NCI-H187 (cell line): ENCODE measurements around the gene SPAG9.
"Not testable (repeated sequence)": the region's sequence is repeated elsewhere in the genome, so short reads cannot be mapped to it uniquely, and the experiment has no call there.

ENCODE experiments used
- DNase-seq, 2 experiments: peaks; one replicate each; lab custom pipeline; 2025; lab: John Stamatoyannopoulos, UW

SPAG9 gene

DNA sequence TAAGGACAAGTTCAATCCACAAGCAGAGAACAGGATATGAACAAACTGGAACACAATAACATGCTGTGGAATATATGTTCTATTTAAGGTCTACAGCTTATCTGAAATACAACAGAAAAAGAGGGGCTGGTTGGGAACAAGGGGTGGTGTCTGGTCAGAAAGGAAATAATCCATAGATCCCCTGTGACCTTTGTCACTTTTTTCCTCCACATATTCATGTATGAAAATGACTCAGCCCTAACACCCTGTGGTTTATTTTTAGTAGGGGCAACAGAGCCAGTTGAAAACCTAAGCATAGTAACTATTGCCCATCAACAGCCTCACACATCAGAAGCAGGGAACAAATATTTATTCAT is 12.3 kb upstream of the SPAG9 start:
- no peak for DNase-seq

DNA sequence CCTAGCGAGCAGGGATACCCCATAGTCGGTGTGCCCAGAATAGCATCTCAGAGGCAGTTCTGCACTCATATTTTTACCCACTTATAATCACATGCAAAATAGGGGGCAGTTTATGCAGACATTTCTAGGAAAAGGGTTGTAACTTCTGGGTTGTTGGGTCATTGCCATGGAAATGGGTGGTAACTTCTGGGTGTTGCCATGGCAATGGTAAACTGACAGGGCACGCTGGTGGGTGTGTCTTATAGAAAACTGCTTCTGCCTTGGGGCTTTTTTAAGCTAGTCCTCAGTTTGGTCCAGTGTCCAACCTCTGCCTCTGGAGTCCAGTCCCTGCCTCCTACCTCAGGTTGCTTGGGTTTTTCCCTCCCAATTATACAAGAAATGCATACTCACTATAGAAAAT is 7.4 kb upstream of the SPAG9 start:
- DNase-seq: no peak

DNA sequence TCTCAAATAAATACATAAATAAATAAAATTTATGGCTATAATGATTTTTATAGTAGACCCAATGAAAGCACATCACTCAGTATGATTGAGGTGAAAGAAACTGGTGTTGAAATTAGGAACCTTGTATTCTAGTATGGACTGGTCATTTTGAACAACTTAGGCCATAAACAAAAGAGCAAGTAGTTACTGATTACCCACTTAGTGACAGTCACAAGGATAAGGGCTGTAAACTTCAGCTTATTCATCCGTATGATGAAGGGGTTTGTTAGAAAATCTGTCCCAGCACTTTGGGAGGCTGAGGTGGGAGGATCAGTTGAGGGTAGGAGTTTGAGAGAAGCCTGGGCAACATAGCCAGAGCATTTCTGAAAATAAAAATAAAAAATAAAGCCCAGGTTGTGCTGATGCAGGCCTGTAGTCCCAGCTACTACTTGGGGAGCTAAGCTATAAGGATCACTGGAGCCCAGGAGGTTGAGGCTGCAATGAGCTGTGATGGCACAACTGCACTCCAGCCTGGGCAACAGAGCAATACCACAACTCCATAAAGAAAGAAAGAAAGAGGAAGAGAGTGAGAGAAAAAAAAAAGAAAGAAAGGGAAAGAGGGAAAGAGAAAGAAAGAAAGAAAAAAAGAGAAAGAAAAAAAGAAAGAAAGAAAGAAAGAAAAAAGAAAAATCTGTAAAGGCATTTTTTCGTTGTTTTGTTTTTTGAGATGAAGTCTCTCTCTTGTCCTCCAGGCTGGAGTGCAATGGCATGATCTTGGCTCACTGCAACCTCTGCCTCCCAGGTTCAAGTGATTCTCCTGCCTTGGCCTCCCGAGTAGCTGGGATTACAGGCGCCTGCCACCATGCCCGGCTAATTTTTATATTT is 4.2 kb upstream of the SPAG9 start:
- DNase-seq: no peak

DNA sequence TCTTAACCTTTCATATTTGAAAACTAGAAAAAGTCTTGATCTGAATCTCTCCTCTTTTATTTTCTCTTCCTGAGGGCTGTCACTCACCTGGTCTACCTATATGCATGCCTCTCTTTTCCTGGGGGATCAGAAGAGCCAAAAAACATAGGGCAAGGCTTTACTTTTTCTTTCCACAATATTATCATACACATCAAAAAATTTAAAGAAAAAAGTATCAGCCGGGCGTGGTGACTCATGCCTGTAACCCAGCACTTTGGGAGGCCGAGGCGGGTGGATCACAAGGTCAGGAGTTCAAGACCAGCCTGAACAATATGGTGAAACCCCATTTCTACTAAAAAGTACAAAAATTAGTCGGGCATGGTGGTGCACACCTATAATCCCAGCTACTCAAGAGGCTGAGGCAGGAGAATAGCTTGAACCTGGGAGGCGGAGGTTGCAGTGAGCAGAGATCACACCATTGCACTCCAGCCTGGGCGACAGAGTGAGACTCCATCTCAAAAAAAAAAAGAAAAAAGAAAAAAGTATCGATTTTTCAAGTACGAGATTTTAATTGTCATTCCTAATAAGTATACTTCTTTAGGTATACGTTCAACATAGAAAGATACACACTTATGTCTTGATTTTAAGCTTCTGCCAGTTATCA is 1.9 kb upstream of the SPAG9 start:
- DNase-seq: not testable (repeated sequence)

DNA sequence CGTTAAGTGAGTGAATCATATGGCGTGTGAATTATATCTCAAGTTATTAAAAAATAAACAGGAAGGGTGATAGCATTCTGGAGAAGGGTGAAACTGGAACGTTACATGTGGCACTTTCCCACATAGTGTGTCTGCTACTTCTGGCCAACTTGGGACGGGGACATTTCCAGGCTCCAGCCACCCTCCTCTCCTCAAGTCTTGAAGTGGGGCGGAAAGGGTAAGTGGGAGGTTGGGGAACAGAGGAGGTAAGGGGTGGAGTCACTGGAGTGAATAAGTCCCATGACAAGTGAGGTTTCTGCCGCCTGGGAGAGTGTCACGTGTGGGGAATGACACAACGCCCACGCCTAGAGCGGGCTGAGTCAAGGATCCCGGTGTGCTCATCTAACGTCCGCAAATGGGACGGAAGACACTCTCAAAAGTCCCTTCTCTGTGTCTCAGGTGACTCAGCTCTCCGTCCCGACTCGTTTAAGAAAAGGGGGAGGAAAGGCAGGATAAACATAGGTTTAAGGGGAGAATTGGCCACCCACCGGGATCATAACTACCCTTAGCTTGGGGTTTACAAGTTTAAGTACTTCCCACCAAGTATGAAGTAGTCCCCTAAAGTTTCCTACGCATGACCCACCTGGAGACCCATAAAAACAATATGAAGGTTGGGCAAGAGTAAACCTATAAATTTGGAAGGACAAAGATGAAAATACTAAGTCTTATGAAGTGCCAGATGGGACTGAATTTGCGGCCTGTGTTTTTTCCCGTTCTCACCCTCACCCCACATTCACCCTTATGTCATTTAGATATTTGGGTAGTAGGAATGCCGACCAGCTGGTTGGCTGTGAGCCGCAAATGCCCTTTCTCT is 1.2 kb upstream of the SPAG9 start:
- DNase-seq: peak; percentile 6 to 21

DNA sequence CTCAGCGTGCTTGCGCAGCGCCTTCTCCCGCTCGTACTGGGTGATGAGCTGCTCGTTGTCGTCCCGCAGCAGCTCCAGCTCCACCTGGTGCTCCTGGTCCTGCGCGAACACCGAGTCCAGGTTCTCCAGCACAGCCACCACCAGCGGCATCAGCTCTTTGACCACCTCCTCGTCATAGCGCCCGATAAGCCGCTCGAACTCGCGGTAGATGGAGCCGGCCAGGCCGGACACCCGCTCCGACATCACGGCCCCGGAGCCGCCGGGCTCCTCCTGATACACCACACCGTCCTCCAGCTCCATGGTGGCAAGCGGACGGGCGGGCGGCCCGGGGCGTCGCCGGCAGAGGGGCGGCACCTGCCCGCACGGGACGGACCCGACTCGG is 320 bp downstream of the SPAG9 start:
- peak in 1 of 2 experiments; percentile 34 for DNase-seq

DNA sequence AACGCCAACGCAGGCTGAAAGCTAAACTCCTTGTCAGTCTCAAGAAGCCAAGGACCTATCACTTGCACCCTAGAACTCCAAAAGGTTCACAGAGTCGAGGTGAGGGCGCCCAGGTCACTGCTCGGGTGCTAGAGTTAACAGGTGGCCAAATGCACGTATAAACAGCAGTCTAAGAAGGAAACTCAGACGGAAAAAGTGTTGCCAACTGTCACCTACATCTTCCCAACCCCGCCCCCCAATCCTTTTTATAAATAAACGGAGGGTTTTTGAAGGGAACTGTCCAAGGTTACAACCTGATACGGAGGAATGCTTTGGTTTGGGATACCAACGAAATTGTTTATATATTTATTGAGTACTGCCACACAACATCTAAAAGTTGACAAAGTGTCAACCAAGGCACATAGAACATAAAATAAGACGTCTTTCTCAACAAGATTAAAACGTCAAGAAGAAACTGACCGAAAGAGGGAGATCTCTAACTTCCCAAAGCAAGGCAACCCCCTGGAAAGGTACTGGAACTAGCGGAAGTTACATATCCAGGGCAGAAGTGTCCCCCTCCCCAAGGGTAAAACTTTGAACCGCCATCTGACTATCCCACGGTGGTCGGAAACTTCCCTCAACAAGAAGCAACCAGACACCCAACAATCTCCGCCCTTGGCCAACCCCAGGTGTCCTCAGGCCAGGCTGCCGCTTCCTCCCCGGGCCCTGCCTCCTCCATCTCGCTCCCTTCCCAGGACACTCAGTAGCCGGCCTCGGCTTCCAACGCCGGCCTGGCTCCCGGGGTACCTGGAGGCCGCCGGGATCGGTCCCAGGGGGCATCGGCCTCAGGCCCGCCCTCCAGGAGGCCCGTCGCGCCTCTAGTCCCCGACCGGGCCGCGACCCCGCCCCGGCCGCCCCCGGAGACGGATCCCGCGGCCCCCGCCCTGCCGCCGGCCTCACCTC is 982 bp downstream of the SPAG9 start:
- DNase-seq: peak in 1 of 2 experiments; percentile 6

DNA sequence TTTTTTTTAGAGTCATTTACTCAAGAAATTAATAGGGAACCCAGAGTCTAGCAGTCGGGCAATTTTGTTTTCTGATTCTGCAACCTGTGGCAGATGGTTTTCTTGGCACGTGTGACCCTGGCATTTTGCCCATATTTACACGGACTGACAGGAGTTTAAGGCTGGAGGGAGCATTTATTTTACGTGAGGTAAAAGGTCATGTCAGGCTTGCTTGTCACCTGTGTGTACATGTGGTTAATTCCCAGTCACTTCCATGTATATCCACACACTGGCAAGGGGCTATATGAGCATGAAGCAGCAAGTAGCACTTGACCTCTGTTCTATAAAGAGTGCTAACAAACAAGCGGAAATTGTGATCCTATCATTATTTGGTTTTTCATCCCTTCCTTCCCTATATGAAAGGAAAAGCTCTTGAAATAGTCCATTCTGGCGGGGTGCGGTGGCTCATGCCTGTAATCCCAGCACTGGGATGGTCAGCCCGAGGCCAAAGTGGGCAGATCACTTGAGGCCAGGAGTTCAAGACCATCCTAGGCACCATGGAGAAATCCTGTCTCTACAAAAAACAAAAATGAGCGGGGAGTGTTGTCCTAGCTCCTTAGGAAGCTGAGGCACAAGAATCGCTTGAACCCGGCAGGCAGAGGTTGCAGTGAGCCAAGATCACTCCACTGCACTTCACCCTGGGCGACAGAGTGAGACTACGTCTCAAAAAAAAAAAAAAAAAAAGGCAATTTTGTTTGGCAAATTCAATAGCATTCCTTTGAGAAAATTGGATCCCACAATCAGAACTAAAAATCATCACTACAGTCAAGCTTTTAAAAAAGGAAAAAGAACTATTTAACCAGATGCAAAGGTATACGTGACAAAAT is 2.1 kb downstream of the SPAG9 start:
- DNase-seq: peak; percentile 3 to 9

DNA sequence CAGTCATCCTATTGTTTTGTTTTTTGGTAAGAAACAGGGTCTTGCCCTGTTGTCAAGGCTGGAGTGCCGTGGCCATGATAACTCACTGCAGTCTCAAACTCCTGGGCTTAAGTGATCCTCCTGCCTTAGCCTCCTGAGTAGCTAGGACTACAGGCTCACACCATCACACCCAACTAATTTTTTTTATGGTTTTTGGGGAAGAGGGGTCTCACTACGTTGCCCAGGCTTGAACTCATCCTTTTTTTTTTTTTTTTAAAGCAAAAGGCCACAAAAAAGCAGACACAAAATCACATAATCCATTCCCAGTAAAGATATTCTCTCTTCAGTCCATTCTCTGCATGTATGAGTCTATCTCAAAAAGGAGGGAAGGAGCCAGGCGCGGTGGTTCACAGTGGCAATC is 5.5 kb downstream of the SPAG9 start:
- DNase-seq: no peak

DNA sequence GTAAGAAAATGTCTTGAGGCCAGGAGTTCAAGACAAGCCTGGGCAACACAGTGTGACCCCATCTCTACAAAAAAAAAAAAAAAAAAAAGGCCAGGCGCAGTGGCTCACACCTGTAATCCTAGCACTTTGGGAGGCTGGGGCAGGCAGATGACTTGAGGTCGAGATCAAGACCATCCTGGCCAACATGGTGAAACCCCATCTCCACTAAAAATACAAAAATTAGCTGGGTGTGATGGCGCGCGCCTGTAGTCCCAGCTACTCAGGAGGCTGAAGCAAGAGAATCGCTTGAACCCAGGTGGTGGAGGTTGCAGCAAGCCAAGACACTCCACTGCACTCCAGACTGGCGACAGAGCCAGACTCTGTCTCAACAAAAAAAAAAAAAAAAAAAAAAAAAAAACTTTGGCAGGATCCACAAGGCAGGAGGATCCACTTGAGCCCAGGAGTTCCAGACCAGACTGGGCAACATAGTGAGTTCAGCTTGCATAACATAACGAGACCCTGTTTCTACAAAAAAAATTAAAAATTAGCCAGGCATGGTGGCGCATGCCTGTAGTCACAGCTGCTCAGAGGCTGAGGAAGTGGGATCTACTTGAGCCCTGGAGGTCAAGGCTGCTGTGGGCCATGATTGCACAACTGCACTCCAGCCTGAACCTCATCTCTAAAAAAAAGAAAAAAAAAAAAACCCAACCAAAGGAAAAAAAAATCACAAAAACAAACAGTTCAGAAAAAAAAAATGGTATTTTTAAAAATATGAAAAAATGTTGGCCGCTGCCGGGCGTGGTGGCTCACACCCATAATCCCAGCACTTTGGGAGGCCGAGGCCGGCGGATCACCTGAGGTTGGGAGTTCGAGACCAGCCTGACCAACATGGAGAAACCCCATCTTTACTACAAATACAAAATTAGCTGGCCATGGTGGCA is 8.1 kb downstream of the SPAG9 start:
- not testable (repeated sequence) for DNase-seq

DNA sequence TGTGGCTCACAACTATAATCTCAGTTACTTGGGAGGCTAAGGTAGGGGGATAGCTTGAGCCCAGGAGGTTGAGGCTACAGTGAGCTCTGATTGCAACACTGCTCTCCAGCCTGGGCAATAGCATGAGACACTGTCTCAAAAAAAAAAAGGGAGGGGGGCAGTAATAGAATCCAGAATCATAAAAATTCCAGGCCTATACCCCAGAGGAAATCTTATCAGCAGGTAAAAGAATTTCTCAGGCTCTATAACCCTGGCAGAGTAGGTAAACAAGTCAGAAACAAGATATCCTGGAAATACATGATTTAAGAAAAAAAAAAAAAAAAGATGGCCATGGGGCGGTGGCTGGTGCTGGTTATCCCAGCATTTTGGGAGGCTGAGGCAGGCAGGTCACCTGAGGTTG is 12.9 kb downstream of the SPAG9 start:
- no peak for DNase-seq

DNA sequence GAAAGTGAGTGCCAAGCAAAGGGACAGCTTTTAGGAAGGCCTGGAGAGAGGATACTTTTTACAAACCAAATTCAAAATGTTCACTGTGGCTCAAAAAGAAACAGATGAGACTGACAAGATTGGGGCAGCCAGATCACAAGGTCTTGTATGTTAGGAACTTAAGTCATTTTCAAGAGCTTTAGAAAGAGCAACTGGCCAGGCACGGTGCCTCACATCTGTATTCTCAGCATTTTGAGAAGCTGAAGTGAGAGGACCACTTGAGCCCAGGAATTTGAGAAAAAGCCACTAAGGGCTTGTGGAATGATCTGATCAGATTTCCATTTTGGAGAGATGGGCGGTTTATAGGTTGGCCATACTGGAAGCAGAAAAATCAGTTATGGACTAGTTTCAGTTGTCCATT is 17.2 kb downstream of the SPAG9 start:
- peak in 1 of 2 experiments; percentile 12 for DNase-seq

DNA sequence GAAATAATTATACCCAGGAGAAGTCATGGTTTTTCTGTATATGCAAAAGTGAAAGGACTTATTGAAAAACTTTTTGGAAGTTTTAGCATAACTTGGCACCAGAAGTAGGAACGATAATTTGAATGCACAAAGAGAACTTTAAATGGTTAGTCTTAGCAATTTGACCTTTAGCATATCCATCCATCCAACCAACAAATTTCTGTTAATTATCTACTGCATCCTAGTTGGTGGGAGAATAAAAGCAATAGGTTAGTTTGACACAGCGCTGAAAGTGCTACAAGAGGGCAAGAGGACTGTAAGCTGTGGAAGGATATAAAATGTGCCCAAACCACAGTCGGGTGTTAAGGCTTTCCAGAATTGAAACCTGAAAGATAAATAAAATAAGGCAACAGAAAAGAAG is 17.6 kb downstream of the SPAG9 start:
- DNase-seq: no peak

DNA sequence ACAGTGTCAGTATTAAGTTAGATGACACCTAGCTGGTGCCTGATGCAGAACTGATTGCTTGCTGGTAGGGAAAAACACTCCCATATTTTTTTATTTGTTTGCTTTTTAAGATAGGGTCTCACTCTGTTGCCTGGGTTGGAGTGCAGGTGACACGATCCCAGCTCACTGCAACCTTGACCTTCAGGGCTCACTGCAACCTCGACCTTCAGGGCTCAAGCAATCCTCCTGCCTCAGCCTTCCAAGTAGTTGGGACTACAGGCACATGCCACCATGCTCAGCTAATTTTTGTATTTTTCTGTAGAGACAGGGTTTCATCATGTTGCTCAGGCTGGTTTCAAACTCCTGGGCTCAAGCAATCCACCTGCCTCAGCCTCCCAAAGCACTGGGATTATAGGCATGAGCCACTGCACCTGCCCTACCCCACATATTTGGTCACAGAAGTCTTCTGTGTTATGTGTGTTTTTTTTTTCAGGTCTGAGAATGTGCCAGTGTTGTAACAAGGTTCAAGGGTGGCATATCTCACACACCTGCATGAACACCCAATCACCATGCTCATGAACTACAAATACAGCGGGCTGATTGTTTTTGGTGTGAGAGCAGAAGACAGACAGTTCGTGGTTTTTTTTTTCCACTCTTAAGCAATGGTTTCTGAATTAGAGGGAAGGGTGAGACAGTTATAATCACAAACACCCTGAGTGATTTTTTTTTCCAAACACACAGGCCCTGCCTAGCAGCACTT is 22.8 kb downstream of the SPAG9 start:
- no peak for DNase-seq

DNA sequence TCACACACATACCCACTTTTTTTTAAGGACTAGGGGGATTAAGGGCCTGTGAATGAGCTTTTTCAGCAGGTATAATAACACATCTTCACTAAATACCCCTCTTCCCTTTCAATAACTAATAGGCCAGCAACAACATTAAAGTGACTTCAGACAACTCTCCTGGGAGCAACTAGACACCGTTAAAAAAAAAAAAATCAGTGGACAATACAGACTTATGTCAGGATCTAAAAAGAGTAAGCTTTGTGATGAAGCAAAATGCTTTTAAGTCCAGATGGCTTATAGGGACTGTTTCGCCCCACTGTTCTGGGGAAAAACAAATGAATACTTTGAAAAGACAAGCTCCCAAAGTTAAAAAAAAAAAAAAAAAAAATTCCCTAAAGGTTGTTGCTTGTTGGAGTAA is 29.0 kb downstream of the SPAG9 start:
- DNase-seq: no peak

DNA sequence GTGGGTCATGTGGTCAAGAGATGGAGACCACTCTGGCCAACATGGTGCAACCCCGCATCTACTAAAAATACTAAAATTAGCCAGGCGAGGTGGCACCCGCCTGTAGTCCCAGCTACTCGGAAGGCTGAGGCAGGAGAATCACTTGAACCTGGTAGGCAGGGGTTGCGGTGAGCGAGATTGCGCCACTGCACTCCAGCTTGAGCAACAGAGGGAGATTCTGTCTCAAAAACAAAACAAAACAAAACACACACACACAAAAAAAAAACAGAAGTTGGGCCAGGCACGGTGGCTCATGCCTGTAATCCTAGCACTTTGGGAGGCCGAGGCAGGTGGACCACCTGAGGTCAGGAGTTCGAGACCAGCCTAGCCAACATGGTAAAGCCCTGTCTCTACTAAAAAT is 31.8 kb downstream of the SPAG9 start:
- DNase-seq: not testable (repeated sequence)

DNA sequence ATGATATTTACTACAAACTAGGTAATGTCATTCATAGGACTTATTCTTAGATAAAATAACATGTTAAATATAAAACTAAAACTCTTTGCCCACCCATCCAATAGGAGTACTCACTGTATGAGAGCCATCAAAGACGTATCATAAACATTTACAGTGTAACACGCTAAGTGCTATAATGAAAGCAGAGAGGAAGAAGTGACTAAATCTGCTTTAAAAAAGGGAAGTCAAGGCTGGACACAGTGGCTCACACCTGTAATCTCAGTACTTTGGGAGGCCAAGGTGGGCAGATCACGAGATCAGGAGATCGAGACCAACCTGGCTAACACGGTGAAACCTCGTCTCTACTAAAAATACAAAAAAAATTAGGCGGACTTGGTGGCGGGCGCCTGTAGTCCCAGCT is 32.4 kb downstream of the SPAG9 start:
- DNase-seq: no peak

DNA sequence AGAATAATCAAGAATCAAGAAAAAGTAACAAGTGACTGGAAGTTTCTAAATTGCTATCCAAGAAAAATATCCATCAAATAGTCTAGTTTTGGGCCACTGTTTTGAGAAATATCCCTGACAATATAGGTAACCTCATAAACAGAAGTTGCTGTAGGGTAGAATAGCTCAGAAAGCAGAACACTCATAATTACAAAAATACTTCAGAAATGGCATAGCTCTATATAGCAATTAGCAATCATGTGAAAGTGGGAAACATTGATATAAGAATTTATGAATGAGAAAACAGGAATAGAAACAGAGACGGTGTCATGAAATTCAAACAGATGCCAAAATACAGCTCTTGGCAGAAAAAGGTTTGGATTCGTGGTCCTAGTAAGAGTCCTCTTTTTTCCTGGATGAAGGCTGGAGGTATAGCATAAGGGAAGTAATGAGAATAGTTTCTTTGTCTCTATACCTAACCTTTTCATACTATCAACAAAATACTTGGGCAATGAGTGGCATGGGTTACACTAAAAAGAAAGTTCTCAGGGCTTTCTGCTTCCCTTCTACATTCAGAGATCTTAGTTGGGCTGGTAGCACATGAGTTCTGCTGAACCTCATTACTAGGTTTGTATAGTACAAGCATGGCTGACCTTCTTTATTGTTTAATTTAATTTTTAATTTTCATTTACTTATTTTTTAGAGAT is 33.5 kb downstream of the SPAG9 start:
- DNase-seq: no peak
